LoVo (cell line): Measurements from ENCODE around the gene PELI2.

Experiments
- DNase-seq: peaks from one replicate; pipeline ENCODE4 v3.0.0-alpha.2; 2016; ENCODE audit warnings: low spot score

The PELI2 gene

DNA sequence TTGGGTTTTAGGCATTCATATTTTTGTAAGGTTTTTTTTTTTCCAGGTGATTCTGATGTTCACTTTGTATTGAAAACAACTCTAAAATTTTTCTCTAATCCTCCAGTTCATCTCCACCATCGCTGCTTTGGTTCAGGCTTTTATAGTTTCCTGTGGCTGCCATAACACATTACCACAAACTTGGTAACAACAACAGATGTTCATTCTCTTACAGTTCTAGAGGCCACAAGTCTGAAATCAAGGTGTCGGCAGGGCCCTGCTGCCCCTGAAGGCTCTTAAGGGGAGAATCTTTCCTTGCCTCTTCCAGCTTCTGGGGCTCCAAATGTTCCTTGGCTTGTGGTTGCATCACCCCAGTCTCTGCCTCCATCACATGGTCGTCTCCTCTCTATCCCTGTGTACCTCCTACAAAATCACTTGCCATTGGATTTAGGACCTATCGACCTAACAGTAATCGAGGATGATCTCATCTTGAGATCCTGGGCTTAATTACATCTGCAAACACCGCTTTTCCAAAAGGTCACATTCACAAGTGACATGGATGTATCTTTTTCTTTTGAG lies 55.2 kb downstream of the PELI2 start:
- no peak for DNase-seq

- no peak for DNase-seq
Observed at GRCh38 chr14:56175773-56176172, 57.6 kb downstream of the PELI2 start.

- no peak for DNase-seq
Observed at GRCh38 chr14:56176530-56176929, 58.3 kb downstream of the PELI2 start.

- DNase-seq, result no peak
Observed at GRCh38 chr14:56177036-56177435, 58.8 kb downstream of the PELI2 start.

GRCh38 chr14:56180754-56181542 lies 62.7 kb downstream of the PELI2 start:
- DNase-seq, result no peak

- no peak for DNase-seq
Observed at GRCh38 chr14:56181681-56182085, 63.5 kb downstream of the PELI2 start.

- DNase-seq, result no peak
Observed at GRCh38 chr14:56182410-56182809, 64.2 kb downstream of the PELI2 start.

- DNase-seq, result no peak
Observed at GRCh38 chr14:56183631-56184157, 65.5 kb downstream of the PELI2 start.

DNA sequence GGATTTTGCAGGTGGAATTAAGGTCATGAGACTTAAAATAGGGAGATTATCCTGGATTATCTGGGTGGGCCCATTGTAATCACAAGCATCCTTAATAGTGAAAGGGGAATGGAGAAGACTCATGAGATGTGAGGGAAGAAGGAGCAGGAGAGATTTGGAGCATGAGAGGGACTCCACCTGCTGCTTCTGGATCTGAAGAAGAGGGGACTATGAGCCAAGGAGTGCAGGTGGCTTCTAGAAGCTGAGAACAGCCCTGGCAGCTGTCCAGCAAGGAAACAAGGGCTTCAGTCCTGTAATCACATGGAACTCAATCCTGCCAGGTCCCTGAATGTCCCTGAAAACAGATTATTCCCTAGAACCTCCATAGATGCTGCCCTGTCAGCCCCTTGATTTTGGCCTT lies 67.8 kb downstream of the PELI2 start:
- DNase-seq, result no peak

DNA sequence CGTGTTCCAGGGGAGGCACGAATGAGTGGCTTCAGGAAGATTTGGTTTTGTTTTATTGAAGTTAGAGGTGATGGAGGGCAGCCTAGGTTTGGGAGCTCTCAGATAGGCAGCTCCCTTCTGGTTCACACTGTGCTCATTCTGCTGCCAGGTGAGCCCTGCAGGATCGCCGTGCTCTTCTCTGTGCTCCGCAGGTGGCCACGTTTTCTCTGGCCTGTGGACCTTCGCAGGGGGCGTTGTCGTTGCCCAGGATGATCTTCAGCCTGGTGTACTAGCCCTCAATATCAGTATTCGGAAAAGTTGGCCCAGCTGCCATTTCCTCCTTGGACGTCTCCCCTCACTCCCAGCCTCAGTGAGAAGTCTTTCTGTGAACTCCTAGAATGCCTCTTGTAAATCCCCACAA lies 69.5 kb downstream of the PELI2 start:
- no peak for DNase-seq

DNA sequence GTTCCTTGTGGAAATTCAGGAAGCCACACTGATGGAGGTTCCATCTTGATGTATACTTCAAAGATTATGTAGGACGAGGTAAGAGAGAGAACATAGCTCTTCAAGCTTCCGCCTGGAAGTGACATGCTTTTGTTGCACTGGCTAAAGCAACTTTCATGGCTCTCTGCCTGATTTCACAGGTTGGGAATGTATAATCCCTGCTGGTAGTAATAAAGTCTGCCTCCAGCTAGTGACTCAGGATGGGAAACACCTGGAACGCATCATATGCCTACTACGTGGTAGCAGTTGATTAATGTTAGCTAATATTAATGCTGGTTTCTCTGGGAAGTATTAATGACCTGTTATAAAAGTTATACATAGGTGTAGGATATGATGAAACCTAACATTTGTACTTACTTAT lies 71.1 kb downstream of the PELI2 start:
- DNase-seq, result no peak

DNA sequence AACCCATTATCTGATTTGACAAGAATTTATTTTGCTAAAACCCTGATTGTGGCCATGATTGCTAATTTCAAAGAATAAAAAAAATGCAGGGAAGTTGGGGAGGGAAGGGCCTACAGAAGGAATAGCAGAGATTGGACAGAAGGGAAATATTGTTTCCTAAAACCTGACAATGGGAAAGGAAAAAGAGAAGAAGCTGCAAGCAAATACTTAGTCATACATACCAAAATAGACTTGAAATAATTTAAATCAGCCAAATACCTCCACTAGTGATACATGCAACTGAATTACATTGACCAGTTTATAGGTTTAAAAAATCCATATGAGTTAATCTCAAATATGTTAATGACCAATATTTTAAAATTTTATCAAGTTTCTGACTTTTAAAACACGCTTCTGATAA lies 75.1 kb downstream of the PELI2 start:
- no peak for DNase-seq

DNA sequence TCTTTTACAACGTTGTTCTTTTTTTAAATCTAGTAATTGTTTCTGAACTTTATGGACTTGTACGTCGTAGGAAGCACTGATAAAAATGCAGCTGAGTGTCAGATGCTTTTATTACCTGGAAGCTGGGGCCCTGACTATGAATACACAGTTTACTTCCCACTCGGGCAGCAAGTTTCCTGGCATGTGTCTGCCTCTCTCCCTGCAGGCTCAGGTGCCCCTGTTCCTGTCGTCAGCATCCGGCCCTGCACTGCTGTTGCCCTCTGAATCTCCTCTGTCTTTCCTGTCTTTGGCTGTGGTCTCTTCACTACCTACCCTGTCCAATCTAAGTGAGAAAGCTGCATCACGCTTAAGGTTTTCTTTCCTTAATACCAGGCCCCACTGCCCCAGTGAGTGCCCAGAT lies 75.8 kb downstream of the PELI2 start:
- no peak for DNase-seq

DNA sequence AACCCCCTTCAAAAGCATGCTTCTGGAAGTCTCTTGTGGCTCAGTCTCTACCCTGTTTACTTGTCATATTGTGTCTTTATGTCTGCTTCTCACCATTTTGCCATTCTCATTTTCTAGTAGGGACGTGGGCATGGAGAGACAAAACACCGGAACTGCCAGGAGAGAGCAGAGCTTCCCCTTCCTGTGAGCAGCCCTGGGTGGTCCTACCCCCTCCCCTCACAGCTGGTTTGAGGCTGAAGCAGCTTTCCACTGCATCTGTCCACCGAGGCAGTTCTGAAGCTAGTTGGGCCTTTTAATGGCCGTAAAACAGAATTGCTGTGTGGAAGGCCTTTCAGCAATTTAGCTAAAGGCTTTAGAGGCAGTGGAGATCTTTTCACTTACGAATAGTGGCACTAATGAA lies 77.0 kb downstream of the PELI2 start:
- no peak for DNase-seq

GRCh38 chr14:56195704-56196103 lies 77.5 kb downstream of the PELI2 start:
- no peak for DNase-seq

GRCh38 chr14:56196274-56196673 lies 78.1 kb downstream of the PELI2 start:
- DNase-seq, result no peak

- no peak for DNase-seq
Observed at GRCh38 chr14:56197150-56197549, 78.9 kb downstream of the PELI2 start.

DNA sequence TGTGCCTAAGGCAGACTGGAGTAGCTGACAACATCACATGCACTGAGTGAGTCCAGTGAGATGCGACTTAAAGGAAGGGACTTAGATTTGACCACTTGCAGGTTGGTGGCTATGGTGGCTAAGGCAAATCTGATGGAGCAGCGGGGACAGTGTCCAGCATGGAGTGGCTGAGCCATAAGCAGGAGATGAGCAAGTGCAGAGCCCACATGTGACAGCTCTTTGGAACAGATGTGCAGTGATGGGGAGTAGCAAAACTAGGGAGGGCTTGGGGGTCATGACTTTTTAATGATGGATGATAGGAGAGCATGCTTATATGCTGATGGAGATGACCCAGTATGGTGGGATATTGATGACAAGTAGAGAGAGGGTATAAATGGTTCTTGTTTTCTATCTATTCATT lies 80.2 kb downstream of the PELI2 start:
- DNase-seq, result no peak

DNA sequence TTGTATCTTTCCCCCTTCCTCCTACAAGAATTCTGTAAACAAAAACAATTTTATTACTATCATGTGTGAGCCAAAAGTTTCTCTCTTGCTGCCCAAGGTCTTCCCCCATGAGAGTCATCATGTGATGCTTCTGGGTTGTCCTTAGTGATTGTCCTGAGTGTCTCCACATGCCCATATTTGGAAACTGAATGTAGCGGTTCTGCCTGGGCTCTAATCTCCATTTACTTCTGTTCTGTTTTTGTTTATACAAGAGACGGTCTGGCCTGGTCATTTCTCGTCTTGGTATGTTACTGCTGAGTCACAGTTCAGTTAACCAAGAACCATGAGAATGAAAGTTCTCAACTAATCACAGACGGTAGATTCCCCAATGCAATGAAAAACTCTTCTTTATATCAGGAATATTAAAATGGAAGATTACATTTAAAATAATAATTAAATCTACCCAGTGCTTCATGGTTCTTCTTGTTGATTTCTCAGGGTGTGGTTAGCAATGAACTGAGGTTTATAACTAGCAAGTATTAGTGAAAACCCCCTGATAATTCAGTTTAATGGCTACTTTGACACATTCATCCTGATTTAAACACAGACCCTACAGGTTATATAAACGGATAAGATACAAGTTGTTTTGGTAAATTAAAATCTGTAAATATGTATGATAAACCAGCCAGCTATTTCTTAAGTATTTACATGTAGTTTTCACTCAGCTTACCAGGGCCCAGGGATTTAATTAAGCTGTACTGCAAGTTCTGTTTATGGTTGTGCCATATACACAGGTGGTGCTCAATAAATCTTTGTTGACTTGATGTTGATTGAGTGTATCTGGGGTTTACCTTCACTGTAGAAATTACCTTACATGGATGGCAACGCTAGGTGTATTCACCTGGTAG lies 81.1 kb downstream of the PELI2 start:
- DNase-seq, result no peak

GRCh38 chr14:56199982-56200577 lies 81.9 kb downstream of the PELI2 start:
- no peak for DNase-seq

DNA sequence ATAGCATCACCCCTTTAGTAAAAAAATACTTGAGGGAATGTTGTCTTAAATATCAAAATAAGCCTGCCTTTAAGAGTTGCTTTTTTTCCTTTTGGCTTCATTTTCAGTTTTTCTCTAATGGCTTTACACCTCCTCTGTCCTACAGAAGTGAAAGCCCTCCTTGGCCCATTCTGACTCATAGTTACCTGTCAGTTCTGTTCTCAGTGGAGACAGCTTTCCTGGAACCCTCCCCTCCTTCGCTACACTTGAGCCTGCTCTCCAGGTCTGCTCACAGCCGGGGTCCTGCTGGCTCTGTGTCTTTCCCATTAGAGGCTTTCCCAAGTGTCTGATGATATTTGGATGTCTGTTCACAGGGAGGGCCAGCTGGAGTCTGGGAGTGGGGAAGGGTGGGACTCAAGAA lies 84.0 kb downstream of the PELI2 start:
- no peak for DNase-seq

GRCh38 chr14:56205881-56206280 lies 87.7 kb downstream of the PELI2 start:
- DNase-seq, result no peak
